AG09319 (cell line): ENCODE measurements around the gene ZNF74.

Experiments used
- DNase-seq: peaks from one replicate; pipeline ENCODE4 v3.0.0-alpha.2; 2010; ENCODE audit warnings: low read depth; ENCODE audit errors: extremely low read depth
- CTCF ChIP-seq: IDR thresholded peaks from 2 replicates; pipeline ENCODE4 v1.5.1; 2011; ENCODE audit warnings: low read depth, mild to moderate bottlenecking, inconsistent platforms, low read length, moderate library complexity

ZNF74 gene

DNA sequence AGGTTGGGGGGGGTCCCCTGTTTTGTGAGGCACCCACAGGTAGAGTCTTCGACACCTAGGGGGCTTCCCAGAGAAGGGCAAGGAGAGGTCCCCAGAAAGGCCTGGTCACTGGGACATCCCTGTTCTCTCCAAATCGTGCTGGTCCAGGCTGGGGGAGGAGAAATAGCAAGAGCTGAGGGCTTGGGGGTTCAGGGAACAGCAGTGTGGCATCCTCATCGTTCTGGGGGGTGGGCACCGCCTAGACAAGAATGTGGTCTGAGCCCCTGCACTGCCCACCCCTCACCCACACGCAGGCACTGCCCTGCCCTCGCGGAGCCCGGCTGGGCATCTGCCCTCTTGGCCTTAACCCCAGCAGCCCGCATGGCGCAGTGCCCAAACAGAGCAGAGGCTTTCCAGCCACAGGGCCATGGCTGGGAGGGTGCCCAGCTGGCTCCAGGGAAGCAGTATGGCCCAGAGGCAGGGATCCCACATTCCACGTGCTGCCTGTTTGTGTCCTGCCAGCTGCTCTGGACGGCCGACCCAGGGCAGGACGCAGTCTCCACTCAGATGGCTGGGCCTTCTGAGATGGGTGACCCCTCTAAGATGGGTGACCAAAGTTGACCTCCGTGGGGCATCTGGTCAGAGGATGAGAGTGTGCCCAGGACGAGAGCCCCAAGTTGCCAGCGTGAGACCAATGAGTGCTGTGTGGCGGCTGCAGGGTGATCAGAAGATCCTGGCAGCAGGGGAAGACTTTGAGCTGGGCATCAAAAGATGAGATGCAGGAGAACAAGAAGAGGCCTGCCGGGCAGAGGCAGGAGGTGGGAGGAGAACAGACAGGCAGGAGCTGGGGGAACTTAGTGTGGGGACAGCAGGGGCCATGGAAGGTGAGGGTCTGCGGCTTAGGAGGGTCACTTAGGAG lies 29.3 kb downstream of the ZNF74 start:
- no peak for DNase-seq
- no peak for TF ChIP-seq CTCF

DNA sequence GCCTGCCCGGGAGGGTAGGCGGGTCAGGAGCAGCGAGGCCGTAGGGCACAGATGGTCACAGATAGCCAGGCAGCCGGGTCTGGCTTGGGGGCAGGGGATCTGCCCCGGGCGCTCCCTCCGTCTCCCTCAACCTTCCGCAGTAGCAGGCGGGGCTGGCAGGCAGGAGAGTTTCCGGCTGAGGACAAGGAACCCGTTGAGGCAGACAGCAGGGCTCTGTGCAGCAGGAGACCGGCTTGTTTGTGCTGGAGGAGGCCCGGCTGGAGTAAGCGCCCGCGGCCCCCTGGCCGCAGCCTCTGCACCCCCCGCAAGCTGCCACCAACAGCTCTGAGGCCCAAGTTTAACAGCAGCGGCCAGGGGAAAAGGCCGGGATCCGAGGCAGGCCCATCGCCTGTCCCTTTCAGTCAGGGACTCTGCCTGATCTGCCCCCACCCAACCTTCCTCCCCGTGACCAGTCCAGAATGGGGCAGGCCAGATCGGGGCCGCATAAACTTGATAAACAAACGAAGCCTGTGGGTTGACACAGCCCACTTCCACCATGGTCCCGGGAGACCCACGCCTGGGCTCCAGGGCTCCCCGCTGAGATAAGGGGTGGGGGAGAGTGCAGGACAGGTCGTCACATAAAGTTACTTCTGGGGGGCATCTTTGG lies 30.1 kb downstream of the ZNF74 start:
- no peak for DNase-seq
- no peak for TF ChIP-seq CTCF

DNA sequence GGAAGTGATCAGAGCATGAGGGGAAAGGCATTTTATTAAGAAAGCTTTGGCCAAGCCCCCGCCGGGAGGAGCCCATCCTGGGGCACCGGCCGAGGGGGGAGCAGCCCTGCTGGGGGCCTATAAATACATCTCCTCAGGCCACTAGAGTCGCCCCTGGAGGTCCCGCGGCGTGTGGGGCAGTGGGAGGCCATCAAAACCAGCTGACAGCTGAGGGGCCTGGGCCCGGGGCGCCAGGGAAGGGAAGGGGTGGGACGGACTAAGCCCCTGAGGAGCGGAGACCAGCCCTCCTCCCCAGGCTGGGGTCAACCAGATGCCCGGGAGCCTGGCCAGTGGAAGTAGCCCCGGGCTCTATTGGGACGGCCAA lies 30.6 kb downstream of the ZNF74 start:
- no peak for TF ChIP-seq CTCF

DNA sequence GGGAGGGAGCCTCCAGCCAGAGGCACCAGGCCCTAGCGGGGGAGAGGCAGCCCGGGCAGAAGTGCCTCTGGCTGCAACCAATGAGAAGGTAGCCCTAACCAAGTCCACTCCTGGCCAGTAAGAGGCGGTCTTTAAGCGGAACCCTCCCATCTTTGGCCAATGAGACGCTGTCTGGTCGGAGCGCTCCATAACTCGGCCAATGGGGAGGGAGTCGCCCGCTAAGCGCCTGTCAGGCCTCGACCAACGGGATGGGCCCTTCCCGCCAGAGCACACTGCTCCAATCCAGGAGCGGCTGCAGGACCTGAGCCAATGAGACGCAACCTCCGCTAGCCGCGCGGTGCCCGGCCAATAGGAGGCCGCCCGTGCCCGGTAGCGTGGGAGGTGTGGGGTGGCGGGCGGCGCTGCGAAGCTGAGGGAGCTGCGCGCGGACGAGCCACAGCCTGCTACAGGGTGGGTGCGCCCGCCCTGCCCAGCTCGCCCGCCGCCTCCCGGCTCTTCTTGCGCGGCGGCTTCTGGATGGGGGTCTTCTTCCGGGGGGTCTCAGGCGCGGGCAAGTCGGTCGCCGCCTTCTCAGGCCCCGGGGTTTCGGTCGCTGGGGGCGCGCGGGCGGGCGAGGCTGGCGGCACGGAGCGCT lies 31.1 kb downstream of the ZNF74 start:
- no peak for TF ChIP-seq CTCF
- DNase-seq: no peak

More for the DNA sequence above, 30.6 kb downstream of the ZNF74 start:
- no peak for DNase-seq

DNA sequence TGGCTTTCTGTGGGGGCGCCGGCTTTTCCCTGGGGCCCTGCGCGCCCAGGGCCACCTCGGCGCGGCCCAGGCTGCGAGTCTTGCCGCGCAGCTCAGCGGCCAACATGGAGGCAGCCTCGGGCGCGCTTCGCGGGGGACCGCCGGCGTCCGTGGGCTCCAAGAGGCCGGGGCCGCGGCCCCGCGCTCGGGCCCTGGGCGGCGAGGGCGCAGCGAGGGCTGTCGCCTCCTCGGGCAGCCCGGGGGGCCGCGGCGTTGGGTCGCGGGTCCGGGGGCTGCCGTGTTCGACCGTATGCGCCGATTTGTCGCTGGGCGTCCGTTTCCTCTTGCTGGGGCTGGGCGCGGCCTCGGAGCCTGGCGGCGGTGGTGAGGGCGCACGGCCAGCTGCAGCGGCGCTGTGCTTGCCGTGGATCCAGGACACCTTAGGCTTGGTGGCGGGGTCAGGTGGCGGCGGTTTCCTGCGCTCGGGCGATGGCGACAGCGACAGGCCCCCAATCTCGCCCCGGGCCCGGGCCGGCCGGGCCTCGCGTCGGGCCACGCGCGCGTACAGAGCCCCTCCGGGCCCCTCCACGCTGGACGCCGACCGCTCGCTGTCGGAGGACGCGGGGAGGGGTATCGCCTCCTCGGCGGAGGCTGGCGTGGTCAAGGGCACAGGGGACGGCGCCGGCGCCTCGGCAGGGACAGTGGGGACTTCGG lies 31.8 kb downstream of the ZNF74 start:
- no peak for DNase-seq
- TF ChIP-seq CTCF: no peak

GRCh38 chr22:20426259-20426615 lies 32.3 kb downstream of the ZNF74 start:
- TF ChIP-seq CTCF: no peak
- DNase-seq: no peak
